ENCODE results near the gene WDFY1.

WDFY1 gene

GRCh38 chr2:223944166-223944702 is 901 bp downstream of the WDFY1 start:
- no peak for TF ChIP-seq CTCF (IDR thresholded peaks at IDR 0.05)

GRCh38 chr2:223943561-223944008 is 1.6 kb downstream of the WDFY1 start:
- no peak for TF ChIP-seq CTCF (IDR thresholded peaks at IDR 0.05)

- no peak for TF ChIP-seq CTCF (IDR thresholded peaks at IDR 0.05)
Observed at GRCh38 chr2:223943135-223943534, 2.0 kb downstream of the WDFY1 start.

- TF ChIP-seq CTCF (IDR thresholded peaks at IDR 0.05), result no peak
Observed at GRCh38 chr2:223941579-223942277, 3.4 kb downstream of the WDFY1 start.

GRCh38 chr2:223937535-223937934 is 7.6 kb downstream of the WDFY1 start:
- no peak for TF ChIP-seq CTCF (IDR thresholded peaks at IDR 0.05)

GRCh38 chr2:223936862-223937326 is 8.2 kb downstream of the WDFY1 start:
- no peak for TF ChIP-seq CTCF (IDR thresholded peaks at IDR 0.05)

GRCh38 chr2:223935459-223936125 is 9.5 kb downstream of the WDFY1 start:
- TF ChIP-seq CTCF (IDR thresholded peaks at IDR 0.05), result no peak

Data from LNCAP (cell line).